Measurements from ENCODE around the gene CTNNA2.

DNA sequence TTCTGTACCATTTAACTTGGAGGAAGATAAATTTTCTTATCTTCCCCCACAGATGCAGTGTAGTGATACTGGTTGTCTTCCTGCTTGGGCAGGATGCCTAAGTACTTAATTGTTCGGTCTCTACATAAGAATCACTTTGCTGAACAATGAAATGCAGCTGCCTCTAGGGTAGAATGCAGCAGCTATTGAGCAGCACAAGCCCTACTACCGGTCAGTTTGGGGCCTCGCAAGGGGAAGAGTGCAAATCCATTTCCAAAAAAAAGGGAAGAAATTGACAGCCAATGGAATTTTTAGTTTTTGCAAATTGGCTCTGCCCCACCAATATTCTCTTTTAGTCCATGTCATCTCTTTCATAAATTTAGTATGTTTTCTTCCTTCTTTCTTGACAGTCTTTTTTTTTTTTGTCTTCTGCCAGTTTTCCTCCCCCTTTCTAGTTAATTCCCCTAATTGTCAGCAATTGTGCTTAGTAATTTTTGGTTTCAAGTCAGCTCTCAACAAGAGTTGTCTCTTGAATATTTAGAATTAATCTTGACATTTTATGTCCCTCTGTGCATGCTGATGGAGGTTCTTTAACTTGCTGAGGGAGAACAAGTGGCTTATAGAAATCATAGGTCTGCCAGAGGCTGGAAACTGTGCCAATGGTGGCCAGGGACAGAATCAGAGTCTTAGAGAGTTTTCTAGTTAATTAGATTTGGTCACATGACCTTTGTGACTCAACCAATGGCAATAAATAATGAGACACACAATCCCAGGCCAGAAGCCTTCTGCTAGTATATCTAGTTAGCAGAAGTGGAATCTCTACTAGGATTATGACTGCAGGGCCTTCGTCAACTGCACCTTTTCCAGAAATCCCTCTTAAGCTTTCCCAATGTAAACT lies 270.0 kb downstream of the CTNNA2 start:
- TF ChIP-seq TAF1 (IDR thresholded peaks at IDR 0.05; ENCODE audit: low read depth) (no peak), YY1 (IDR thresholded peaks at IDR 0.05; ENCODE audit: low read depth) (no peak), EP300 (IDR thresholded peaks at IDR 0.05; ENCODE audit: borderline replicate concordance) (no peak), RAD21 (IDR thresholded peaks at IDR 0.05; ENCODE audit: low read depth) (no peak), EGR1 (IDR thresholded peaks at IDR 0.05) (no peak), TCF12 (IDR thresholded peaks at IDR 0.05; ENCODE audit: low read depth) (no peak), FOXM1 (IDR thresholded peaks at IDR 0.05; ENCODE audit: borderline replicate concordance, low read depth) (no peak), NFIC (IDR thresholded peaks at IDR 0.05) (no peak)
- TF ChIP-seq, protein P1, sequence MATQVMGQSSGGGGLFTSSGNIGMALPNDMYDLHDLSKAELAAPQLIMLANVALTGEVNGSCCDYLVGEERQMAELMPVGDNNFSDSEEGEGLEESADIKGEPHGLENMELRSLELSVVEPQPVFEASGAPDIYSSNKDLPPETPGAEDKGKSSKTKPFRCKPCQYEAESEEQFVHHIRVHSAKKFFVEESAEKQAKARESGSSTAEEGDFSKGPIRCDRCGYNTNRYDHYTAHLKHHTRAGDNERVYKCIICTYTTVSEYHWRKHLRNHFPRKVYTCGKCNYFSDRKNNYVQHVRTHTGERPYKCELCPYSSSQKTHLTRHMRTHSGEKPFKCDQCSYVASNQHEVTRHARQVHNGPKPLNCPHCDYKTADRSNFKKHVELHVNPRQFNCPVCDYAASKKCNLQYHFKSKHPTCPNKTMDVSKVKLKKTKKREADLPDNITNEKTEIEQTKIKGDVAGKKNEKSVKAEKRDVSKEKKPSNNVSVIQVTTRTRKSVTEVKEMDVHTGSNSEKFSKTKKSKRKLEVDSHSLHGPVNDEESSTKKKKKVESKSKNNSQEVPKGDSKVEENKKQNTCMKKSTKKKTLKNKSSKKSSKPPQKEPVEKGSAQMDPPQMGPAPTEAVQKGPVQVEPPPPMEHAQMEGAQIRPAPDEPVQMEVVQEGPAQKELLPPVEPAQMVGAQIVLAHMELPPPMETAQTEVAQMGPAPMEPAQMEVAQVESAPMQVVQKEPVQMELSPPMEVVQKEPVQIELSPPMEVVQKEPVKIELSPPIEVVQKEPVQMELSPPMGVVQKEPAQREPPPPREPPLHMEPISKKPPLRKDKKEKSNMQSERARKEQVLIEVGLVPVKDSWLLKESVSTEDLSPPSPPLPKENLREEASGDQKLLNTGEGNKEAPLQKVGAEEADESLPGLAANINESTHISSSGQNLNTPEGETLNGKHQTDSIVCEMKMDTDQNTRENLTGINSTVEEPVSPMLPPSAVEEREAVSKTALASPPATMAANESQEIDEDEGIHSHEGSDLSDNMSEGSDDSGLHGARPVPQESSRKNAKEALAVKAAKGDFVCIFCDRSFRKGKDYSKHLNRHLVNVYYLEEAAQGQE (IDR thresholded peaks at IDR 0.05; ENCODE audit: low read depth), result no peak
- TF ChIP-seq, protein P2, sequence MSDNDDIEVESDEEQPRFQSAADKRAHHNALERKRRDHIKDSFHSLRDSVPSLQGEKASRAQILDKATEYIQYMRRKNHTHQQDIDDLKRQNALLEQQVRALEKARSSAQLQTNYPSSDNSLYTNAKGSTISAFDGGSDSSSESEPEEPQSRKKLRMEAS (IDR thresholded peaks at IDR 0.05), result no peak
- TF ChIP-seq, protein P3, sequence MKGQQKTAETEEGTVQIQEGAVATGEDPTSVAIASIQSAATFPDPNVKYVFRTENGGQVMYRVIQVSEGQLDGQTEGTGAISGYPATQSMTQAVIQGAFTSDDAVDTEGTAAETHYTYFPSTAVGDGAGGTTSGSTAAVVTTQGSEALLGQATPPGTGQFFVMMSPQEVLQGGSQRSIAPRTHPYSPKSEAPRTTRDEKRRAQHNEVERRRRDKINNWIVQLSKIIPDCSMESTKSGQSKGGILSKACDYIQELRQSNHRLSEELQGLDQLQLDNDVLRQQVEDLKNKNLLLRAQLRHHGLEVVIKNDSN (IDR thresholded peaks at IDR 0.05), result no peak
